Pancreas (tissue), 10 donors: ENCODE results near the gene VIPR1. TPM values are rescaled to one million over a fixed set of nuclear protein-coding genes. Genes with fewer than 3 reads are reported as not detected.

Source experiments
- ATAC-seq, 4 donors: fragments of 200-7000 bp; cut with Tn5 transposase; one replicate each; pipeline versions ENCODE4 v1.8.0 to v1.9.1; 2020; ENCODE audit warnings: mild to moderate bottlenecking in 4 of 4, moderate library complexity in 4 of 4
- DNase-seq, 6 donors: peaks; one replicate each; pipeline ENCODE4 v3.0.0-alpha.2; 2020
- FAIRE-seq: peaks from 2 replicates; lab custom pipeline; 2012; peaks lifted over from hg19 to GRCh38; lab: Jason Lieb, UNC
- H3K27ac ChIP-seq, 4 donors: fragments of 200-600 bp; sonication (generic); 1 replicate in 3 of 4; 2 replicates in 1 of 4; pipeline versions ENCODE4 v1.5.0 to v1.8.0; 2020
- H3K27me3 ChIP-seq, 4 donors: fragments of 200-600 bp; one replicate each; pipeline ENCODE4 v1.8.0; 2021
- H3K36me3 ChIP-seq, 3 donors: fragments of 200-600 bp; sonication (generic) in 1 of 3; one replicate each; pipeline versions ENCODE4 v1.5.0 to v1.8.0; 2020 to 2021
- H3K4me1 ChIP-seq, 3 donors: fragments of 200-600 bp; one replicate each; pipeline ENCODE4 v1.8.0; 2021
- H3K4me3 ChIP-seq, 4 donors: fragments of 200-600 bp; sonication (generic) in 2 of 4; one replicate each; pipeline versions ENCODE4 v1.5.0 to v1.8.0; 2020 to 2021
- H3K9me3 ChIP-seq, 4 donors: fragments of 200-600 bp; one replicate each; pipeline ENCODE4 v1.8.0; 2021
- CTCF ChIP-seq, 4 donors: fragments of 200-600 bp; sonication (generic) in 3 of 4; IDR thresholded peaks; one replicate each; pipeline versions ENCODE4 v1.5.0 to v1.8.0; 2021; ENCODE audit warnings: antibody characterized with exemption in 4 of 4
- WGBS, 2 donors: extraction: QIAGEN DNeasy Blood & Tissue Kit; methylation state at CpG; one replicate each; pipeline ENCODE4 v1.1.7; 2013; 5-methylcytosine and 5-hydroxymethylcytosine counted together
- intact Hi-C, 3 donors: fragments of 100-400 bp; cut with DNase I; formaldehyde crosslinking; loops; one replicate each; pipeline versions ENCODE4 v1.11.1 to v1.14.2; 2022
- polyA plus RNA-seq, 2 donors: library from polyadenylated mRNA; stranded (reverse); fragments of 200-250 nt; gene quantifications; one replicate each; pipeline ENCODE4 v1.2.3, GENCODE V29; 2013
- total RNA-seq, 6 donors: library from RNA; stranded (reverse); fragmentation: NEBNext Ultra II Directional in 4 of 6; extraction: Animal tissue kit (Norgen Biotek cat#: 25700) in 4 of 6; gene quantifications; one replicate each; pipeline versions ENCODE4 v1.2.1 to v1.2.4, GENCODE V29; 2021 to 2023
- donor health status: healthy with polysubstance abuse.
- donor health status: DM: no; HTN: no; CAD: no; lungs with moderate emphysema.
- donor health status: DM: no; HTN: no; CAD: no.
- donor health status: control.
- donor health status: control.
- donor health status: Bipolar disorder and iron deficiency.
- donor health status: DM: yes; HTN: yes; CAD: no.
- donor health status: DM: no; HTN: no; CAD: no.
- donor health status: DM: no; HTN: no; CAD: no.
- donor health status: DM: yes; HTN: yes; CAD: no.

The VIPR1 gene
- total and polyA plus RNA-seq, 8 donors, result 0.47 to 10.6 (median 2.1) TPM

GRCh38 chr3:42488687-42489086, 13.8 kb upstream of the VIPR1 start:
- no peak overlapping the region for H3K27ac ChIP-seq
- DNase-seq, result no peak
- FAIRE-seq, result no peak

GRCh38 chr3:42489116-42489936, 13.1 kb upstream of the VIPR1 start:
- TF ChIP-seq CTCF (IDR thresholded peaks at IDR 0.05), result no peak
- intact Hi-C loops, result no loop called here
- DNase-seq, result no peak
- Histone ChIP-seq H3K4me3 (no peak overlapping the region), H3K9me3 (no peaks in the 10 kb centered on the region), H3K27me3 (no peaks in the 10 kb centered on the region), H3K4me1 (peaks cover 7 to 25% (median 11%) of the 10 kb centered on the region in 3 donors), H3K27ac (peak overlapping the region in 2 of 4 donors; percentile 8 to 72), H3K36me3 (no peaks in the 10 kb centered on the region)
- no peak for FAIRE-seq
- 82 to 84% methylated on average over 10 of the region's 10 CpGs for WGBS, 2 donors
- peak in 2 of 4 donors; percentile 11 to 35 for ATAC-seq

More at GRCh38 chr3:42488687-42489086, 13.8 kb upstream of the VIPR1 start:
- WGBS, 2 donors, result 85 to 92% methylated on average over 4 of the region's 4 CpGs
- Histone ChIP-seq H3K9me3 (no peaks in the 10 kb centered on the region), H3K4me3 (no peak overlapping the region), H3K4me1 (peaks cover 7 to 25% (median 11%) of the 10 kb centered on the region in 3 donors), H3K27me3 (no peaks in the 10 kb centered on the region), H3K36me3 (no peaks in the 10 kb centered on the region)
- intact Hi-C loops, result no loop called here
- no peak for ATAC-seq
- TF ChIP-seq CTCF (IDR thresholded peaks at IDR 0.05), result no peak

- no peak for DNase-seq
- peak overlapping the region in 3 of 4 donors; percentile 8 to 72 (median 57) for H3K27ac ChIP-seq
- intact Hi-C loops, result no loop called here
- no peak for TF ChIP-seq CTCF (IDR thresholded peaks at IDR 0.05)
- no peak for FAIRE-seq
- WGBS, 2 donors, result 87 to 91% methylated on average over 3 of the region's 3 CpGs
- H3K27me3 ChIP-seq, result no peaks in the 10 kb centered on the region
- no peaks in the 10 kb centered on the region for H3K36me3 ChIP-seq
- H3K4me3 ChIP-seq, result no peak overlapping the region
- H3K9me3 ChIP-seq, result no peaks in the 10 kb centered on the region
- H3K4me1 ChIP-seq, result peaks cover 7 to 25% (median 11%) of the 10 kb centered on the region in 3 donors
- ATAC-seq, result peak in 1 of 4 donors; percentile 10
Observed at GRCh38 chr3:42489937-42490227, 12.6 kb upstream of the VIPR1 start.

GRCh38 chr3:42490243-42490642, 12.2 kb upstream of the VIPR1 start:
- H3K4me3 ChIP-seq, result no peak overlapping the region
- DNase-seq (peak; percentile 75 to 89 (median 82)), FAIRE-seq (no peak), ATAC-seq (peak; percentile 98 to 100 (median 98))
- WGBS, 2 donors, result 34 to 39% methylated on average over 5 of the region's 5 CpGs
- intact Hi-C loops, result no loop called here
- TF ChIP-seq CTCF (IDR thresholded peaks at IDR 0.05), result no peak
- H3K9me3 ChIP-seq, result no peaks in the 10 kb centered on the region
- H3K4me1 ChIP-seq, result peaks cover 7 to 25% (median 11%) of the 10 kb centered on the region in 3 donors
- peak overlapping the region in 3 of 4 donors; percentile 8 to 72 (median 57) for H3K27ac ChIP-seq
- H3K36me3 ChIP-seq, result no peaks in the 10 kb centered on the region
- H3K27me3 ChIP-seq, result no peaks in the 10 kb centered on the region
